Nucleus accumbens (tissue), 56 donors: ENCODE results near the gene MPZL1.

Source experiments
- DNase-seq, 56 donors: peaks; one replicate each; lab custom pipeline; 2025; lab: John Stamatoyannopoulos, UW

The MPZL1 gene

GRCh38 chr1:167694691-167695090, 27.1 kb upstream of the MPZL1 start:
- DNase-seq, result no peak

- DNase-seq, result no peak
Observed at GRCh38 chr1:167695147-167695546, 26.6 kb upstream of the MPZL1 start.

- DNase-seq, result no peak
Observed at GRCh38 chr1:167695756-167696561, 25.8 kb upstream of the MPZL1 start.

GRCh38 chr1:167697667-167698141, 24.1 kb upstream of the MPZL1 start:
- peak in 44 of 56 donors; percentile 5 to 72 (median 36) for DNase-seq

GRCh38 chr1:167698313-167698712, 23.5 kb upstream of the MPZL1 start:
- no peak for DNase-seq

- no peak for DNase-seq
Observed at GRCh38 chr1:167701510-167701909, 20.3 kb upstream of the MPZL1 start.

- DNase-seq, result no peak
Observed at GRCh38 chr1:167703557-167703956, 18.2 kb upstream of the MPZL1 start.

- no peak for DNase-seq
Observed at GRCh38 chr1:167704715-167705114, 17.1 kb upstream of the MPZL1 start.

- no peak for DNase-seq
Observed at GRCh38 chr1:167705250-167705649, 16.5 kb upstream of the MPZL1 start.

- no peak for DNase-seq
Observed at GRCh38 chr1:167706363-167706762, 15.4 kb upstream of the MPZL1 start.

- no peak for DNase-seq
Observed at GRCh38 chr1:167706931-167707877, 14.6 kb upstream of the MPZL1 start.

- no peak for DNase-seq
Observed at GRCh38 chr1:167707942-167708341, 13.8 kb upstream of the MPZL1 start.

- DNase-seq, result no peak
Observed at GRCh38 chr1:167708940-167709389, 12.8 kb upstream of the MPZL1 start.

- DNase-seq, result no peak
Observed at GRCh38 chr1:167710836-167711235, 10.9 kb upstream of the MPZL1 start.

- DNase-seq, result no peak
Observed at GRCh38 chr1:167711797-167712196, 10.0 kb upstream of the MPZL1 start.

- DNase-seq, result peak in 8 of 56 donors; percentile 8 to 35 (median 16)
Observed at GRCh38 chr1:167713330-167714081, 8.3 kb upstream of the MPZL1 start.

- peak in 8 of 56 donors; percentile 46 to 88 (median 78) for DNase-seq
Observed at GRCh38 chr1:167714098-167714438, 7.7 kb upstream of the MPZL1 start.

- peak in 55 of 56 donors; percentile 44 to 96 (median 83) for DNase-seq
Observed at GRCh38 chr1:167714439-167715156, 7.2 kb upstream of the MPZL1 start.

GRCh38 chr1:167715157-167715999, 6.4 kb upstream of the MPZL1 start:
- DNase-seq, result peak; percentile 3 to 94 (median 76)
